KBM-7 (cell line): ENCODE data around the gene LINGO3.

ENCODE experiments used
- DNase-seq: peaks from one replicate; pipeline ENCODE4 v3.0.0-alpha.2; 2015
- in situ Hi-C: fragments of 300-500 bp; cut with MboI; formaldehyde crosslinking; loops from 2 replicates; pipeline ENCODE4 v1.14.3; 2020; ENCODE audit warnings: low sequenced_read_pairs, low pct_unique_long_range_greater_than_20kb, mixed read lengths

Gene LINGO3

GRCh38 chr19:2311093-2311492 is 3.1 kb upstream of the LINGO3 start:
- no peak for DNase-seq
- in situ Hi-C loops, result no loop called here

- in situ Hi-C loops, result no loop called here
- DNase-seq, result peak; percentile 34
These were observed 1.9 kb upstream of the LINGO3 start for GRCh38 chr19:2309734-2310362.

GRCh38 chr19:2307518-2308012 is 389 bp downstream of the LINGO3 start:
- DNase-seq, result no peak
- in situ Hi-C loops, result no loop called here

- in situ Hi-C loops, result no loop called here
- no peak for DNase-seq
These were observed 983 bp downstream of the LINGO3 start for GRCh38 chr19:2306971-2307370.

GRCh38 chr19:2306281-2306806 is 1.6 kb downstream of the LINGO3 start:
- in situ Hi-C loops, result no loop called here
- DNase-seq, result no peak

- in situ Hi-C loops, result no loop called here
- no peak for DNase-seq
These were observed 2.3 kb downstream of the LINGO3 start for GRCh38 chr19:2305452-2306280.

- in situ Hi-C loops, result no loop called here
- DNase-seq, result no peak
These were observed 4.6 kb downstream of the LINGO3 start for GRCh38 chr19:2303211-2303798.

GRCh38 chr19:2302319-2303210 is 5.4 kb downstream of the LINGO3 start:
- in situ Hi-C loops, result no loop called here
- no peak for DNase-seq

- in situ Hi-C loops, result no loop called here
These were observed 7.4 kb downstream of the LINGO3 start for GRCh38 chr19:2300533-2300932.

GRCh38 chr19:2296141-2296540 is 11.8 kb downstream of the LINGO3 start:
- no peak for DNase-seq
- in situ Hi-C loops, result no loop called here

More at GRCh38 chr19:2300533-2300932, 7.4 kb downstream of the LINGO3 start:
- no peak for DNase-seq

GRCh38 chr19:2294687-2295335 is 13.1 kb downstream of the LINGO3 start:
- DNase-seq, result no peak
- in situ Hi-C loops, result no loop called here

GRCh38 chr19:2291185-2291751 is 16.7 kb downstream of the LINGO3 start:
- no peak for DNase-seq

GRCh38 chr19:2290441-2291184 is 17.3 kb downstream of the LINGO3 start:
- peak; percentile 43 for DNase-seq
- in situ Hi-C loops, result no loop called here

More at GRCh38 chr19:2291185-2291751, 16.7 kb downstream of the LINGO3 start:
- in situ Hi-C loops, result no loop called here

GRCh38 chr19:2289714-2290435 is 18.1 kb downstream of the LINGO3 start:
- in situ Hi-C loops, result no loop called here
- DNase-seq, result peak; percentile 98

GRCh38 chr19:2288818-2289713 is 18.9 kb downstream of the LINGO3 start:
- in situ Hi-C loops, result no loop called here
- peak; percentile 56 for DNase-seq

- in situ Hi-C loops, result no loop called here
- DNase-seq, result no peak
These were observed 19.6 kb downstream of the LINGO3 start for GRCh38 chr19:2288338-2288817.
